Breast epithelium (tissue), 3 donors: Measurements from ENCODE around the gene URGCP.

Experiments used
- CTCF ChIP-seq, 3 donors: fragments of 450-650 bp; IDR thresholded peaks; one replicate each; pipeline ENCODE4 v1.5.1; 2016 to 2017; ENCODE audit warnings: antibody characterized with exemption in 3 of 3, mild to moderate bottlenecking in 3 of 3, moderate library complexity in 3 of 3
- POLR2A ChIP-seq: fragments of 450-650 bp; IDR thresholded peaks from one replicate; pipeline ENCODE4 v1.6.1; 2016; ENCODE audit warnings: antibody characterized with exemption, mild to moderate bottlenecking, moderate library complexity

- TF ChIP-seq POLR2A (no peak), CTCF (IDR thresholded peaks at IDR 0.05) (no peak)
These were observed 1.0 kb downstream of the URGCP start for GRCh38 chr7:43905209-43905946.
